GM12864 (cell line): ENCODE results near the gene HACE1.

Experiments used
- DNase-seq: peaks from one replicate; pipeline ENCODE4 v3.0.0-alpha.2; 2011; ENCODE audit warnings: low read depth
- H3K4me3 ChIP-seq: 2 replicates; pipeline ENCODE4 v1.5.1; 2011; ENCODE audit warnings: mild to moderate bottlenecking, low read depth, low read length, control low read depth
- CTCF ChIP-seq: IDR thresholded peaks from 2 replicates; pipeline ENCODE4 v1.5.1; 2011; ENCODE audit warnings: low read depth, mild to moderate bottlenecking, moderate library complexity, low read length, control low read depth, inconsistent platforms; ENCODE audit errors: missing control alignments

Gene HACE1

GRCh38 chr6:104730450-104730849 lies 129.3 kb downstream of the HACE1 start:
- TF ChIP-seq CTCF = no peak
- no peak for DNase-seq
- no peak overlapping the region for H3K4me3 ChIP-seq

- TF ChIP-seq CTCF = no peak
- no peak overlapping the region for H3K4me3 ChIP-seq
Observed at GRCh38 chr6:104729433-104729832, 130.3 kb downstream of the HACE1 start.

GRCh38 chr6:104728448-104728847 lies 131.3 kb downstream of the HACE1 start:
- TF ChIP-seq CTCF = no peak
- no peak for DNase-seq
- no peak overlapping the region for H3K4me3 ChIP-seq

More at GRCh38 chr6:104729433-104729832, 130.3 kb downstream of the HACE1 start:
- no peak for DNase-seq

- DNase-seq = no peak
- no peak overlapping the region for H3K4me3 ChIP-seq
- TF ChIP-seq CTCF = no peak
Observed at GRCh38 chr6:104718672-104719071, 141.0 kb downstream of the HACE1 start.

- DNase-seq = no peak
- no peak for TF ChIP-seq CTCF
- no peak overlapping the region for H3K4me3 ChIP-seq
Observed at GRCh38 chr6:104716858-104717257, 142.9 kb downstream of the HACE1 start.

GRCh38 chr6:104714796-104715195 lies 144.9 kb downstream of the HACE1 start:
- no peak for TF ChIP-seq CTCF
- no peak overlapping the region for H3K4me3 ChIP-seq
- DNase-seq = no peak

GRCh38 chr6:104713982-104714381 lies 145.7 kb downstream of the HACE1 start:
- no peak for DNase-seq
- no peak for TF ChIP-seq CTCF

More at GRCh38 chr6:104713982-104714381, 145.7 kb downstream of the HACE1 start:
- no peak overlapping the region for H3K4me3 ChIP-seq
